Sigmoid colon (tissue), 4 donors: ENCODE data around the gene CEP57L1.

Experiments used
- EP300 ChIP-seq, 4 donors: sonication (generic); formaldehyde crosslinking; IDR thresholded peaks; one replicate each; pipeline ENCODE4 v1.6.1; 2017; ENCODE audit warnings: antibody characterized with exemption in 4 of 4
- POLR2A ChIP-seq, 2 donors: fragments of 450-650 bp; IDR thresholded peaks; one replicate each; pipeline ENCODE4 v1.6.1; 2016; ENCODE audit warnings: antibody characterized with exemption in 2 of 2, mild to moderate bottlenecking in 2 of 2, moderate library complexity in 2 of 2
- POLR2AphosphoS5 ChIP-seq, 4 donors: sonication (generic); formaldehyde crosslinking; IDR thresholded peaks; one replicate each; pipeline ENCODE4 v1.6.1; 2017; ENCODE audit warnings: antibody characterized with exemption in 4 of 4
- TF ChIP-seq, protein P1 (sequence below), 4 experiments: fragments of 450-650 bp in 3 of 4; fragments of 200-600 bp in 1 of 4; IDR thresholded peaks; one replicate each; pipeline ENCODE4 v1.5.1; 2016 to 2019; ENCODE audit warnings: antibody characterized with exemption in 4 of 4, mild to moderate bottlenecking in 3 of 4, moderate library complexity in 2 of 4

DNA sequence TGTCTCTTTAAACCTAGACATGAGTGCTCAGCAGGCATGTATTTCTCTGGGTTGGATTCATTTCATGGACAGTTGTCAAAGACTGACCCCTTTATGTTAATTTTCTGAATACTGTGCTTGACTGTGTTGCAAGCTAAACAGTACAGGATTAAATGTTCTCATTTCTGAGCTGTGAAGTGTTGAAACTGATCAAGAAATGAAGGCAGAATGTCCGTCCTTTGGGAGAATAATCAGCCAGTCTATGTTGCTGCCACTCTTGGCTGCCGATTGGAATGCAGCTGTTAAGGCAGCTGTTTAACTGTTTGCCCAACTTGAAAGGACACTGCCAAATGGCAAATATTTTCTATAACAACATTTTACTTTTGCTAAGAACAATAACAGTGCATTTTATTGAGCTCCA lies 87.3 kb downstream of the CEP57L1 start:
- TF ChIP-seq POLR2A (IDR thresholded peaks at IDR 0.05) (no peak), POLR2AphosphoS5 (IDR thresholded peaks at IDR 0.05) (no peak), EP300 (IDR thresholded peaks at IDR 0.05) (no peak)
- TF ChIP-seq, protein P1, sequence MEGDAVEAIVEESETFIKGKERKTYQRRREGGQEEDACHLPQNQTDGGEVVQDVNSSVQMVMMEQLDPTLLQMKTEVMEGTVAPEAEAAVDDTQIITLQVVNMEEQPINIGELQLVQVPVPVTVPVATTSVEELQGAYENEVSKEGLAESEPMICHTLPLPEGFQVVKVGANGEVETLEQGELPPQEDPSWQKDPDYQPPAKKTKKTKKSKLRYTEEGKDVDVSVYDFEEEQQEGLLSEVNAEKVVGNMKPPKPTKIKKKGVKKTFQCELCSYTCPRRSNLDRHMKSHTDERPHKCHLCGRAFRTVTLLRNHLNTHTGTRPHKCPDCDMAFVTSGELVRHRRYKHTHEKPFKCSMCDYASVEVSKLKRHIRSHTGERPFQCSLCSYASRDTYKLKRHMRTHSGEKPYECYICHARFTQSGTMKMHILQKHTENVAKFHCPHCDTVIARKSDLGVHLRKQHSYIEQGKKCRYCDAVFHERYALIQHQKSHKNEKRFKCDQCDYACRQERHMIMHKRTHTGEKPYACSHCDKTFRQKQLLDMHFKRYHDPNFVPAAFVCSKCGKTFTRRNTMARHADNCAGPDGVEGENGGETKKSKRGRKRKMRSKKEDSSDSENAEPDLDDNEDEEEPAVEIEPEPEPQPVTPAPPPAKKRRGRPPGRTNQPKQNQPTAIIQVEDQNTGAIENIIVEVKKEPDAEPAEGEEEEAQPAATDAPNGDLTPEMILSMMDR (IDR thresholded peaks at IDR 0.05) = no peak
